ENCODE measurements around the gene BAHCC1.

BAHCC1 gene

DNA sequence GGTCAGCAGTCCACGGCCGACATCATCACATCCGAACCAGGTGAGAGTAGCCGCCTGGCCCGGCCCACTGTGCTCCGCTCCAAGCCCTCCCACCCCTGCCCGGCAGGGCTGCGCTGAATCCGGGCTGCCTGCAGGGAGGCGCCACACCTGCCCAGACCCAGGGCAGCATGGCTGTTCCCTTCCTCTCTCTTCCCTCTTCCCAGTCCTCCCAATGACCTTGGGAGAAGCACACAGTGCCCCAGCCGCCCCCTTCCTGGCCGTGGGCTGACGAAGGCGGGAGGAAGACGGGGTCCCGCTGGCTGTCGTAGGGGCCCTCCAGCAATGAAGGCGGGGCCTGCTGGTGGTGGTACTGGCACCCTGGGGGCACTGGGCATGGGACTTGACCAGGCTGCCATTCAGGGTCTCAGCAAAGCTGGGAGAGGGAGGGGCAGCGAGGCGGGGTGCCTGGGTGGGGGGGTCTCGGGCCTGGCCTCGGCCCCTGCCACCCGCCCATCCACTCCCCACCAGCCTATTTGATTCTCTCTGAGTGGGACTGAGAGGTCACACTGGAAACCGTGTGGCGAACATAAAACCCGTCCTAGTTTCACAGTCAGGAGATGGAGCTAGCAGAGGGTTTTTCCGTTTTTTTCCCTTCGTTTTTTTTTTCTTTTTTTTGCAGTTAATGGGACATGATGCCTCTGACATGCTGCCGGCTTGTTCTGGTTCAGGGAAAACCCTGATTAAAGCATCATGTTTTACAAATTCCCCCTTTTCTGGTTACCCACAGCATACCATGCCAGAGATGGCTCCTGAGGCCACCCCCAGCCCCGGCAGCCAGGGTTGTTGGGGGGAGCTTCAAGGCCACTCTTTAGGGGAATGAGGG, 50.6 kb downstream of the BAHCC1 start:
- DNase-seq, result no peak

DNA sequence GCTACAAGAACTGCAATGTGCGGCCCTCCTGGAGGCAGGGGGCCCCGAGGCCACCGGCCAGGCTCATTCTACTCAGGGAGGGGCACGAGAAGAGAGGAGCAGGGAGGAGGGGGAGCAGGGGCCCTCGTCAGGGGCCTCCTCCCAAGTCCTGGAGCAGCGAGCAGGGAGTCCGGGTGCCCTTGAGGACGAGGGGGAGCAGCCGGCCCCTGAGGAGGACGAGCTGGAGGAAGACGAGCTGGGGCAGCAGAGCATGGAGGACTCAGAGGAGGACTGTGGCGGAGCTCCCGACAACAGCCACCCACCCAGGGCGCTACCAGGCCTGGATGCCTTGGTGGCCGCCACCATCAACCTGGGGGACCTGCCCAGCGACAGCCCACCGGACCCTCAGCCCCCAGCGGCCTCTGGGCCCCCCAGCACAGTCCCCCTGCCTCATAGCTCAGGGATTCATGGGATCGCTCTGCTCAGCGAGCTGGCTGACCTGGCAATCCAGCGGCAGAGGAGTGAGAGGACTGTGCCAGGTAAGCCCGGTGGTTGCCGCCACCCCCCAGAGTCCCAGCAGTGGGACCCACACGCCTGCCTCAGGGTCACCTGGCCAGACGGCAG, 52.2 kb downstream of the BAHCC1 start:
- no peak for DNase-seq

GRCh38 chr17:81448442-81448841, 53.2 kb downstream of the BAHCC1 start:
- no peak for DNase-seq

DNA sequence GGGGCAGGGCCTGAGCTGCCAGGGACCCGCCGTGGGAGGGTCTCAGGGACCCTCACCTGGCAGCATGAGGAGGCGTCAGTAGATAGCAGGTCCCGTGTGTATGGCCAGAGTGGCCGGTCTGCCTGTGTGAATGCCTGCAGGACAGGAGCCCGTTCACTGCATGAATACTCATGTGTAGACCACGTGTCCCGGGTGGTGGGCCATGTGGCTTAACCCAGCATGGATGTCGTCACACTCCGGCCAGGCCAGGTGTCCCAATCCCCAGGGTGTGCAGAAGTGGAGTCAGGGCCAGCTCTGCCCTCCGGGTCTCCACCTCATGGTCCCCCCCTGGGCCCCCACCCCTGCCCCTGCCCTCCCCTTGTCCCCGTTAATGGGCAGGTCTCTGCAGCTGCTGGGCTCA, 53.7 kb downstream of the BAHCC1 start:
- no peak for DNase-seq

- no peak for DNase-seq
Measured at GRCh38 chr17:81449351-81449750, 54.1 kb downstream of the BAHCC1 start.

DNA sequence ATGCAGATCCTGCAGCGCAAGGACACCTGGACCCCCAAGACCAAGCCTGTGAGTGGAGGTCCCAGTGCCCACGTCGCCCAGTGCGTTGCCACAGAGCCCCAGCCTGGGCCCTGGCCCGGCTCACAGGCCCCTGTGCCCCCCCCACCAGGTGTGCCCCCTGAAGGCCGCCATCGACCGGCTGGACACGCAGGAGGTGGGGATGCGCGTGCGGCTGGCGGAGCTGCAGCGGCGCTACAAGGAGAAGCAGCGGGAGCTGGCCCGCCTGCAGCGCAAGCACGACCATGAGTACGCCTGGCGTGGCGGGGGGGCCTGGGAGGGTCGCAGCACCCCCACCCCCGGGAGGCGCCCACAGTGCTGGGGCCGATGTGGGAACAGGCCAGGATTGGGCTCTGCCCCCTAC, 56.6 kb downstream of the BAHCC1 start:
- no peak for DNase-seq

DNA sequence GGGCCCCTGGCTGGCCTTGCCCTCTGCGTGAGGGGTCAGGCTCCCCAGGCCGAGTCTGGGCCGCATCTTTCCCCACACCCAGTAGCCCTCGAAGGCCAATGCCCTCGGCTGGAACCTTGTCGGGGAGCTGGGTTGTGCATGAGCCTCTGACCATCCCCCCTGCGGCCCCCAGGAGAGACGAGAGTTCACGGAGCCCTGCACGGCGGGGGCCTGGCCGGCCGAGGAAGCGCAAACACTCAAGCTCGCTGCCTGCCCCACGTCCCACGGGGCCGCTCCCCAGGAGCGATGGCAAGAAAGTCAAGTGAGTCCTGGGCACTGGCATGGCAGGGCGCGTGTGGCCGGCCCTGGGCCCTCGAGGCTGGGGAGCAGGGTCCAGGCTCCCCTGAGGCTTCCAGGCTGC, 57.3 kb downstream of the BAHCC1 start:
- no peak for DNase-seq

GRCh38 chr17:81453076-81453475, 57.8 kb downstream of the BAHCC1 start:
- no peak for DNase-seq

GRCh38 chr17:81453712-81454111, 58.5 kb downstream of the BAHCC1 start:
- DNase-seq, result no peak

DNA sequence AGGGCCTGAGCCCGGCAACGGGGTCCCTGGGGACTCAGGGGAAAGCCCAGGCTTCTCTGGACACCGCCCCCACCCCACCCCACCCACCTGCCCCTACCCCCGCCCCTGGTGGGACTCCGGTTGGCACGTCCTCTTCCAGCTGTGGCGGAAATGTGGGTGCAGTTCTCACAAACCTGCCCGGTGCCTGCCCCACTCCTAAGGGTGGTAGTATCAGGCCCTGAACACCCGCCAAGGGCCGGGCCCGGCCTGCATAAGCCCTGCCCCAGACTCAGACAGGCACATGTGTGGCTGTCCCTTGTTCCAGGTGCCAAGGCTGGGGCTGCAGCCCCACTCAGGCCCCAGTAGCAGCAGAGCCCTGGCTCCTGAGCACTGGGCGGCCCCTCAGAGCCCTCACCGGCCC, 59.2 kb downstream of the BAHCC1 start:
- DNase-seq, result no peak

DNA sequence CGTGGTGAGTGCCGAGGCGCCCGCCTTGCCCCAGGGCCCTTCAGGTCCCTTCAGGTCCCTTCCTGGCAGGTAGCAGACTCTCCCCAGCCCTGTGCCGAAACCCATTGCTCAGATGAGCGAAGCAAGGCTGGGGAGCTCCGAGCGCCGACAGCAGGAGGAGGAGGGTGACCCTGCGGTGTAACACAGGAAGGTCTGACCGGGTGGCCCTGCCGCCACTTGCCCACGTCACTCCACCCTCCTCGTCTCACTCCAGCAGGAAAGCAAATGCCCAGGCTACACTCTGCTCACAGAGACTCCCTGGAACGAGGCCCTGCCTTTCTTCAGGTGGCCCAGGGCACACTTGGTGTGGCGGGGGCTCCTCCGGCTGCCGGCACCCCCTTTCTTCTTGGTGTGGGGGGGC, 60.1 kb downstream of the BAHCC1 start:
- no peak for DNase-seq

DNA sequence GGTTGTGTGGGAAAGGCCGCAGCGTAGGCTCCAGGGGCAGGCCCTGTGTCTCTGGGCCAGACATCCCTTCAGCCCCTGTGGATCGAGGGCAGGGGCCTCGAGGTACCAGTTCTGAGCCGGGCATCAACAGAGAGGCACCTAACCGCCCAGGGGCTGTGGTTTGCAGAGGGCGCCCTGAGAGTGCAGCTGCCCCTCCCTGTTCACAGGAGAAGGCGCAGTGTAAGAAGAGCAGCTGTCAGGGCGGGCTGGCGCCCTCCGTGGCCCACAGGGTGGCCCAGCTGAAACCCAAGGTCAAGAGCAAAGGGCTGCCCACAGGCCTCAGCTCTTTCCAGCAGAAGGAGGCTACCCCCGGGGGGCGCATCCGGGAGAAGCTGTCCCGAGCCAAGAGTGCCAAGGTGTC, 60.8 kb downstream of the BAHCC1 start:
- no peak for DNase-seq

DNA sequence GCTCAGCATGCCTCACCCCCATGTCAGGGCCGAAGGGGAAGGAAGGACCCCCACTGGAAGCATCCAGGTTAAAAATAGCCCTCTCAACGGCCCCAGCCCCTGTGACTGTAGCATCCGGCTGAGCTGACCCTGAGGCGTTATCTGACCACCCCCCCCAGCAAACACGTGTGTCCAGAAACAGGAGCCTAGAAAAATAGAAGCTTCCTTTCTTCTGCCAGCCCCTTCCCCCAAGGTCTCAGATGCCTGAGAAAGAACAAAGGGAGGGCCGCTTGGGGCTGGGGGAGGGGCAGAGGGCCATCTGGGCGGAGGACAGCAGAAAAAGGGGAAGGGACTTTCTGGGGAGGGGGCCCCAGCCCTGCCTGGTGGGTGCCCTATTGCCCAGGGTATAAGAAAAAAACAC, 61.5 kb downstream of the BAHCC1 start:
- DNase-seq, result no peak

DNA sequence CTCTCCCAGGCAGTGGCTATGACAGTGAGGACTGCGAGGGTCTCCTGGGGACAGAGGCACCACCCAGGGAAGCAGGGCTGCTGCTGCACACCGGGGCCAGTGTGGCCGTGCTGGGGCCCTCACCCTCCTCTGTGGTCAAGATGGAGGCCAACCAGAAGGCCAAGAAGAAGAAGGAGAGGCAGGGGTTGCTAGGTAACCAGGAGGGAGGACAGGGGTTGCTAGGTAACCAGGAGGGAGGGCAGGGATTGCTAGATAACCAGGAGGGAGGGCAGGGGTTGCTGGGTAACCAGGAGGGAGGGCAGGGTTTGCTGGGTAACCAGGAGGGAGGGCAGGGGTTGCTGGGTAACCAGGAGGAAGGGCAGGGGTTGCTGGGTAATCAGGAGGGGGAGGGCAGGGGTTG, 62.1 kb downstream of the BAHCC1 start:
- no peak for DNase-seq

GRCh38 chr17:81457917-81458555, 62.8 kb downstream of the BAHCC1 start:
- DNase-seq, result no peak

GRCh38 chr17:81458628-81459027, 63.4 kb downstream of the BAHCC1 start:
- DNase-seq, result no peak

GRCh38 chr17:81459224-81459623, 64.0 kb downstream of the BAHCC1 start:
- no peak for DNase-seq

DNA sequence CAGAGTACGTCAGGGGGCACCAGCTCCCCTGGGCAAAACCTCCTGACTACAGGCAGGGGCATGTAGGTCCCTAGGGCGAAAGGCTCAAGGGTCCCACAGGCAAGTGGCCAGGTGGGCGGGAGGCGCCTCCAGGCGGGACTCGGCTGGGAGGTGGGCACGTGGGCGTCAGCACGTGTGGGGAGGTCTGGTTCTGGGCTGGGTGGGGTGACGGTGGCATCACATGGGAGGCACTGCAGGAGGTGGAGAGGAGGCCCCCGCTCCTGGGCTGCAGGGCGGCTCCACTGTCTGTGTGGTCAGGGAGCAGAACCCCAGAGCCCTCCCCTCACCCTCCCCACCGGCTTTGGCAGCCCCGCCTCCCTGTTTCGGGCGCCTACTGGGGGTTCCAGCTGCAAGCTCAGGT, 64.6 kb downstream of the BAHCC1 start:
- no peak for DNase-seq

GRCh38 chr17:81460856-81461460, 65.7 kb downstream of the BAHCC1 start:
- DNase-seq, result no peak

DNA sequence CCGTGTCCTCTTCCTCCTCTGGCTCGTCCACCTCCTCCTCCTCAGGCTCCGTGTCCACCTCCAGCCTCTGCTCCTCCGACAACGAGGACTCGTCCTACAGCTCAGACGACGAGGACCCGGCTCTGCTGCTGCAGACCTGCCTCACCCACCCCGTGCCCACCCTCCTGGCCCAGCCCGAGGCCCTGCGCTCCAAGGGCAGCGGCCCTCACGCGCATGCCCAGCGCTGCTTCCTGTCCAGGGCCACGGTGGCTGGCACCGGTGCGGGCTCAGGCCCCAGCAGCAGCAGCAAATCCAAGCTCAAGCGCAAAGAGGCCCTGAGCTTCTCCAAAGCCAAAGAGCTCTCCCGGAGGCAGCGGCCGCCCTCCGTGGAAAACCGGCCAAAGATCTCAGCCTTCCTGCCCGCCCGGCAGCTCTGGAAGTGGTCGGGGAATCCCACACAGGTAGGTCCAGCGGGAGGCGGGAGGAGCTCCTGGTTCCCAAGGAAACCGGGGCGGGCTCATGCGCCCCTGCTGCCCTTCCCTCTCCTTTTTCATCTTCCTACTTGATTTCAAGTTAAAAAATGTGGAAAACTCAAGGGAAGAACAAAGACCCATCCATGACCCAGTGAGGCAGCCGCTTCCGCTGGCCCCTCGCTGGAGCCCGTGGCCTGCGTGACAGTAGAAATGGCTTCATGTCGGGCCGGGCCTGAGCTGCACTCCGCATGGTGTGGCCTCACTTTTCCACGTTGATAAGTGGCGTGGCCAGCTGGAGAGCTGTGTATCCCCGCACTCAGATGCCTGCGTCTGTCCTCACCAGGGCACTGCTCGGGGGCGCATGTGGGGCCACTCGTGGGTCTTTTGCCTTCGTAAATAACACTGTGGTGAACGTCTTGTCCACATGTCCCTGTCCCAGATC, 66.6 kb downstream of the BAHCC1 start:
- no peak for DNase-seq

GRCh38 chr17:81462506-81463125, 67.4 kb downstream of the BAHCC1 start:
- DNase-seq, result no peak

DNA sequence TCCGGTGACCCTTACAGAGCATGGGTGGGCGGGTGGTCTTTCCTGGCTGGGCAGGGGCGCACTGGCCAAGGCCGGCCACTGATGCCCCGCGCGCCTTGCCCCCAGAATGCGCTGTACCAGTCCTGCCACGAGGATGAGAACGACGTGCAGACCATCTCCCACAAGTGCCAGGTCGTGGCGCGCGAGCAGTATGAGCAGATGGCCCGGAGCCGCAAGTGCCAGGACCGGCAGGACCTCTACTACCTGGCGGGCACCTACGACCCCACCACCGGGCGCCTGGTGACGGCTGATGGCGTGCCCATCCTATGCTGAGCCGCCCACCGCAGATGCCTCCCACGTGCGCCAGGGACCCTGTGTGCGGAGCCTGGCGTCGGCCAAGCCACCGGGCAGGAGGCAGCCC, 68.2 kb downstream of the BAHCC1 start:
- no peak for DNase-seq
